Muscle of leg (tissue), 16 donors: ENCODE data around the gene TNFRSF9. TPM values are rescaled to one million over a fixed set of nuclear protein-coding genes. Genes with fewer than 3 reads are reported as not detected.

Source experiments
- DNase-seq: peaks from one replicate; pipeline ENCODE4 v3.0.0; 2013
- H3K27ac ChIP-seq: one replicate; pipeline ENCODE4 v1.5.1; 2013; ENCODE audit warnings: mild to moderate bottlenecking, low read length, control low read depth
- H3K27me3 ChIP-seq: one replicate; pipeline ENCODE4 v1.6.1; 2013; ENCODE audit warnings: low read length; ENCODE audit not compliant: control insufficient read depth, insufficient read depth
- H3K36me3 ChIP-seq: one replicate; pipeline ENCODE4 v1.6.1; 2013; ENCODE audit warnings: low read length; ENCODE audit not compliant: control insufficient read depth, insufficient read depth
- H3K4me1 ChIP-seq: one replicate; pipeline ENCODE4 v1.6.1; 2013; ENCODE audit warnings: low read length; ENCODE audit not compliant: control insufficient read depth, insufficient read depth
- H3K4me3 ChIP-seq: one replicate; pipeline ENCODE4 v1.5.1; 2013; ENCODE audit warnings: low read length, control low read depth
- H3K9me3 ChIP-seq: replicated peaks from 2 replicates; pipeline ENCODE4 v1.6.1; 2013; ENCODE audit warnings: low read depth, low read length; ENCODE audit not compliant: control insufficient read depth
- WGBS: methylation state at CpG from one replicate; pipeline ENCODE4 v1.1.5; 2013; ENCODE audit warnings: missing lambda C conversion rate; ENCODE audit not compliant: insufficient coverage; 5-methylcytosine and 5-hydroxymethylcytosine counted together
- long read RNA-seq, 11 donors: transcript quantifications; one replicate each; lab custom pipeline, GENCODE V29; 2026
- polyA plus RNA-seq, 8 donors: library from polyadenylated mRNA; unstranded; fragments of 120-200 nt; gene quantifications; one replicate each; pipeline versions ENCODE4 v1.2.1 to v1.2.3, GENCODE V29; 2013; ENCODE audit warnings: inconsistent platforms in 1 of 8, low replicate concordance in 1 of 8; ENCODE audit not compliant: insufficient read length in 8 of 8, insufficient read depth in 1 of 8
- total RNA-seq: library from RNA; stranded (reverse); fragments of 120-200 nt; gene quantifications from one replicate; pipeline ENCODE4 v1.2.4, GENCODE V29; 2013

Gene TNFRSF9
- total RNA-seq, result 0.13 TPM
- polyA plus RNA-seq, result under 1 TPM in 7 of 8 donors, not detected in 1; 0.04 to 0.19 (median 0.08) TPM
- long read RNA-seq, donor 1, result 0 reads
- long read RNA-seq, donor 2, result 0 reads
- long read RNA-seq, donor 3, result 0 reads
- long read RNA-seq, donor 4, result 0 reads
- long read RNA-seq, donor 5, result 0 reads
- long read RNA-seq, donor 6, result 0 reads
- long read RNA-seq, donor 7, result 0 reads
- long read RNA-seq, donor 8, result 0 reads
- long read RNA-seq, donor 9, result 0 reads
- long read RNA-seq, donor 10, result 0 reads
- long read RNA-seq, donor 11, result 0 reads

GRCh38 chr1:7940745-7941436 lies at the start of gene TNFRSF9:
TSS of gene TNFRSF9 (minus strand) at chr1:7940839. CDS start at chr1:7939994, 845 bp downstream.
- peaks cover 39% of the 10 kb centered on the region for H3K27me3 ChIP-seq

GRCh38 chr1:7989762-7990428 lies 49.3 kb upstream of the TNFRSF9 start:
- Histone ChIP-seq H3K9me3 (no peaks in the 10 kb centered on the region), H3K27ac (no peak overlapping the region), H3K36me3 (peaks cover 26% of the 10 kb centered on the region), H3K4me1 (peaks cover 2% of the 10 kb centered on the region), H3K27me3 (no peaks in the 10 kb centered on the region), H3K4me3 (no peak overlapping the region)
- 56% methylated on average over 2 of the region's 2 CpGs for WGBS
- DNase-seq, result peak; percentile 40

More at GRCh38 chr1:7940745-7941436, at the start of gene TNFRSF9:
- Histone ChIP-seq H3K36me3 (no peaks in the 10 kb centered on the region), H3K4me1 (peaks cover 3% of the 10 kb centered on the region), H3K27ac (no peak within 1 kb of the TSS), H3K9me3 (no peaks in the 10 kb centered on the region), H3K4me3 (no peak within 1 kb of the TSS)
- no peak for DNase-seq
- 71% methylated on average over 12 of the region's 14 CpGs for WGBS

- Histone ChIP-seq H3K4me3 (no peak overlapping the region), H3K4me1 (peaks cover 2% of the 10 kb centered on the region), H3K27ac (no peak overlapping the region), H3K36me3 (peaks cover 39% of the 10 kb centered on the region), H3K27me3 (no peaks in the 10 kb centered on the region), H3K9me3 (no peaks in the 10 kb centered on the region)
- 90% methylated on average over 1 of the region's 1 CpG for WGBS
- DNase-seq, result no peak
These were observed 47.9 kb upstream of the TNFRSF9 start for GRCh38 chr1:7988576-7988975.

GRCh38 chr1:7987528-7987927 lies 46.9 kb upstream of the TNFRSF9 start:
- peaks cover 48% of the 10 kb centered on the region for H3K36me3 ChIP-seq
- 100% methylated on average over 2 of the region's 7 CpGs for WGBS
- peaks cover 2% of the 10 kb centered on the region for H3K4me1 ChIP-seq
- no peaks in the 10 kb centered on the region for H3K9me3 ChIP-seq
- no peak overlapping the region for H3K27ac ChIP-seq
- DNase-seq, result no peak
- no peaks in the 10 kb centered on the region for H3K27me3 ChIP-seq
- no peak overlapping the region for H3K4me3 ChIP-seq

- Histone ChIP-seq H3K36me3 (peaks cover 55% of the 10 kb centered on the region), H3K4me1 (peaks cover 2% of the 10 kb centered on the region), H3K9me3 (no peaks in the 10 kb centered on the region), H3K27me3 (no peaks in the 10 kb centered on the region), H3K4me3 (no peak overlapping the region), H3K27ac (no peak overlapping the region)
- WGBS, result 75% methylated on average over 7 of the region's 15 CpGs
- no peak for DNase-seq
These were observed 45.4 kb upstream of the TNFRSF9 start for GRCh38 chr1:7985851-7986612.

DNA sequence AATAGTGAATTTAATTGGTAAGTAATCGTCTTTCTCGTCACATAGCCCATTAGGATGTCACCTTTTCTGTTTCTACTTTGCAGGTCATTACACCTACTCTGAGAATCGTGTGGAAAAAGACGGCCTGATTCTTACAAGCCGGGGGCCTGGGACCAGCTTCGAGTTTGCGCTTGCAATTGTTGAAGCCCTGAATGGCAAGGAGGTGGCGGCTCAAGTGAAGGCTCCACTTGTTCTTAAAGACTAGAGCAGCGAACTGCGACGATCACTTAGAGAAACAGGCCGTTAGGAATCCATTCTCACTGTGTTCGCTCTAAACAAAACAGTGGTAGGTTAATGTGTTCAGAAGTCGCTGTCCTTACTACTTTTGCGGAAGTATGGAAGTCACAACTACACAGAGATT lies 44.2 kb upstream of the TNFRSF9 start:
- DNase-seq, result no peak
- Histone ChIP-seq H3K4me3 (no peak overlapping the region), H3K27me3 (no peaks in the 10 kb centered on the region), H3K36me3 (peaks cover 59% of the 10 kb centered on the region), H3K9me3 (no peaks in the 10 kb centered on the region), H3K27ac (no peak overlapping the region), H3K4me1 (peaks cover 2% of the 10 kb centered on the region)
- 95% methylated on average over 10 of the region's 15 CpGs for WGBS

- Histone ChIP-seq H3K27me3 (no peaks in the 10 kb centered on the region), H3K4me3 (no peak overlapping the region), H3K27ac (no peak overlapping the region), H3K4me1 (no peaks in the 10 kb centered on the region), H3K36me3 (peaks cover 68% of the 10 kb centered on the region), H3K9me3 (no peaks in the 10 kb centered on the region)
- DNase-seq, result no peak
- WGBS, result 93% methylated on average over 13 of the region's 15 CpGs
These were observed 42.6 kb upstream of the TNFRSF9 start for GRCh38 chr1:7983086-7983778.

GRCh38 chr1:7980984-7981383 lies 40.3 kb upstream of the TNFRSF9 start:
- H3K4me1 ChIP-seq, result no peaks in the 10 kb centered on the region
- no peaks in the 10 kb centered on the region for H3K9me3 ChIP-seq
- peaks cover 71% of the 10 kb centered on the region for H3K36me3 ChIP-seq
- 80% methylated on average over 5 of the region's 7 CpGs for WGBS
- H3K27me3 ChIP-seq, result no peaks in the 10 kb centered on the region
- no peak overlapping the region for H3K4me3 ChIP-seq
- no peak for DNase-seq
- no peak overlapping the region for H3K27ac ChIP-seq

GRCh38 chr1:7975212-7975865 lies 34.7 kb upstream of the TNFRSF9 start:
- Histone ChIP-seq H3K36me3 (peaks cover 57% of the 10 kb centered on the region), H3K4me3 (no peak overlapping the region), H3K27ac (no peak overlapping the region), H3K9me3 (no peaks in the 10 kb centered on the region), H3K27me3 (no peaks in the 10 kb centered on the region), H3K4me1 (no peaks in the 10 kb centered on the region)
- peak; percentile 42 for DNase-seq
- WGBS, result 80% methylated on average over 1 of the region's 8 CpGs
